Subcutaneous adipose tissue (tissue), 4 donors: ENCODE data around the gene ODF2L. TPM values are rescaled to one million over a fixed set of nuclear protein-coding genes. Genes with fewer than 3 reads are reported as not detected.

ENCODE experiments used
- small RNA-seq: library from RNA; depleted of rRNA; stranded (forward); fragments of <200 nt; gene quantifications from one replicate; pipeline ENCODE3, GENCODE V24; 2016
- total RNA-seq, 4 donors: library from RNA; depleted of rRNA; stranded (reverse); fragments of >200 nt; gene quantifications; one replicate each; pipeline ENCODE4 v1.1.0, GENCODE V29; 2016
- TF ChIP-seq, protein P1 (sequence below): fragments of 450-650 bp; IDR thresholded peaks from one replicate; pipeline ENCODE4 v1.5.1; 2016; ENCODE audit warnings: low read depth, mild to moderate bottlenecking, control low read depth, antibody characterized with exemption, moderate library complexity

ODF2L gene
- total RNA-seq, 4 donors from 2014 or later = 42.7 to 140 (median 71.8) TPM

DNA sequence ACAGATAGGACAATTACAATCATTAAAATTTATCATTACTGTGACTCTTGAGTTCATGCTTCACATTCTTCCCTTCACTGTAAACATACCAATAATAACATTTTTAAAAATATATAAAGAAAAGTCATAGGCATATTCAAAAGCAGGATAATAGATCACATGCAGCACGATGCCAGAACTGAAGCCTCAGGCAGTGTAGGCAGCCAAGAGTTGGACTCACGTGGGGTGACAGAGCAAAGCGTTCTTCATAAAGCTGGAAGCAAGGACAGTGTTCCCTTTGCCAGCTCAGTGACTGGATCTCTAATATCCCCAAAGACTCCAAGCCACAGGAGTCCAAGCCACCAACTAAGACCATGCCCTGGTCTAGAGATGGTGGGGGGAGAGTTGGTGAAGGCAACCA lies 77.7 kb downstream of the ODF2L start:
- TF ChIP-seq, protein P1, sequence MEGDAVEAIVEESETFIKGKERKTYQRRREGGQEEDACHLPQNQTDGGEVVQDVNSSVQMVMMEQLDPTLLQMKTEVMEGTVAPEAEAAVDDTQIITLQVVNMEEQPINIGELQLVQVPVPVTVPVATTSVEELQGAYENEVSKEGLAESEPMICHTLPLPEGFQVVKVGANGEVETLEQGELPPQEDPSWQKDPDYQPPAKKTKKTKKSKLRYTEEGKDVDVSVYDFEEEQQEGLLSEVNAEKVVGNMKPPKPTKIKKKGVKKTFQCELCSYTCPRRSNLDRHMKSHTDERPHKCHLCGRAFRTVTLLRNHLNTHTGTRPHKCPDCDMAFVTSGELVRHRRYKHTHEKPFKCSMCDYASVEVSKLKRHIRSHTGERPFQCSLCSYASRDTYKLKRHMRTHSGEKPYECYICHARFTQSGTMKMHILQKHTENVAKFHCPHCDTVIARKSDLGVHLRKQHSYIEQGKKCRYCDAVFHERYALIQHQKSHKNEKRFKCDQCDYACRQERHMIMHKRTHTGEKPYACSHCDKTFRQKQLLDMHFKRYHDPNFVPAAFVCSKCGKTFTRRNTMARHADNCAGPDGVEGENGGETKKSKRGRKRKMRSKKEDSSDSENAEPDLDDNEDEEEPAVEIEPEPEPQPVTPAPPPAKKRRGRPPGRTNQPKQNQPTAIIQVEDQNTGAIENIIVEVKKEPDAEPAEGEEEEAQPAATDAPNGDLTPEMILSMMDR = no peak

DNA sequence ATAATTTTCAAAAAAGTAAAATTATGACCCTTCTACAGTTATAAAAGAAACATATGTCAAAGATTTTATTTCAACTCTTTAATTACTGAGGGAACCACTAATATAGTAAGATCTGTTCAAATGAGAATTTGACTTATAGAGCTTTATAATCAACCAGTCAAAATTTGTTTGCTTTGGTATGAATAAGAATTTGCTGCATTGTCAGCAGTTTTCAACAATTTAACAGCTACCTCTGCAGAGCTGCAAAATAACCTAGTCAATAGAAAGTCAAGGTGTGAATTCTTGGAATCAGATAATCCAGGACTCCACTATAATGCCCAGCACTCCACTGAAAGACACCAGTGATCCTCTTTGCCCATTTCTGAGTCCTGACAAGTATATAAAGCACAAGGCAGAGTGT lies 78.2 kb downstream of the ODF2L start:
- TF ChIP-seq, protein P1 = no peak

DNA sequence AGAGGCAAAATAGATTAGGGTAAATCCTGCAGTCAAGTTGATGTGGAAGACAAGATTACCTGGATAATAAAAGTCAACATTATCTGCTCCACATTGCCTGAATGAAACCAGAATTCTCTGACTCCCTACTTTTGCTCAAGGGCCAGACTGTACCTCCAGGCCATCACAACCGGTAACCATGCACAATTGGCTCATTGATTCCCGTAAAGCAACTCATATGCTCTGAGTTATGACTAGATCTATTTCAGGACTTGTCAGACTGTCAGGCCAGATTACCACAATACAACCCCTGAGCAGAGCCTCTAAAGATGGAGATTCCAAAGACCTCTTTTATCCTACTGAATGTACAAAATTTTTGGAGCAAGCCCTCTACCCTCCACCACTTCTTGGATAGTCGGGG lies 90.4 kb downstream of the ODF2L start:
- TF ChIP-seq, protein P1 = no peak

DNA sequence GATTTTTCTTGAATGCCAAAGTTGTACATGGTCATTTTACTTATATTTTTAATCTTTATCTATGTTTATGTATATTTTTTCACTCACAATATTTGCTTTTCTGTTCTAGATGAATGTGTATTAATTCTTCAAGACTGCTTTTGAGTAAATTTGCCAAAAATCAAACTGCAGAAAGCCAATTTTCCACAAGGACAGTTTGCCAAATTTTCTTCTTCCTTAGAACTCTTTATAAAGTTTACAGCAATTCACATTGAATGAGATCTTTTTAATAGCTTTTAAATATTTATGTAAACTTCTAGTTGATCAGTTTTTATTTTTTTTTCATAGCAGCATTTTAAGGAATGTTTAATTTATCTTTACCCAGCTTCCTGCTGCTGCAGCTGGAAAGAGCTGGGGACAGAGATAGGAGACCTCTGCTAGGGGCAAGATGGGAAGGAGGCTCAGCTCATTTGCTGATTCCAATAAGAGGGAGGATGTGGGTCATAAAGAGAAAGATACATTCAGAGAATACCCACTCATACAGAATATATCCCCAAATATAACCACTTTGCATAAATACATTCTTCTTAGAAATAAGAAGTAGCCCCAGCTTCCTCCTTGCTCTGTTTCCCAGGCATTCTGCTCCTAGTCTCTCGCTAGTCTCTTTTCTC lies 93.0 kb downstream of the ODF2L start:
- TF ChIP-seq, protein P1 = no peak

Small RNA genes within 50 kb of the gene (small RNA-seq; reads per million reads assigned to genes)
- not detected for gene MIR7856

Other genes with a start within 250 kb of the ODF2L start
- 1 to 10 TPM in 3 of 4 donors, under 1 TPM in 1; 0.16 to 2.9 (median 1.3) TPM for gene COL24A1, start 239.6 kb downstream of the ODF2L start, total RNA-seq
- gene CLCA2, start 27.8 kb upstream of the ODF2L start, total RNA-seq = 1 to 10 TPM in 1 of 4 donors, under 1 TPM in 1, not detected in 2; 0.88 to 1.4 TPM
- gene CLCA1, start 72.6 kb upstream of the ODF2L start, total RNA-seq = under 1 TPM in 3 of 4 donors, not detected in 1; 0.16 to 0.57 (median 0.17) TPM
- under 1 TPM in 1 of 4 donors, not detected in 3; 0.65 TPM for gene CLCA4, start 150.8 kb upstream of the ODF2L start, total RNA-seq